Stomach (tissue), 9 donors: ENCODE results near the gene PPM1G. TPM values are rescaled to one million over a fixed set of nuclear protein-coding genes. Genes with fewer than 3 reads are reported as not detected.

ENCODE experiments used
- DNase-seq, 2 donors: peaks; one replicate each; pipeline versions ENCODE4 v3.0.0 to v3.0.0-alpha.2; 2013 to 2019
- H3K27ac ChIP-seq, 5 donors: fragments of 200-600 bp in 4 of 5; sonication (generic) in 4 of 5; one replicate each; pipeline ENCODE4 v1.5.1; 2013 to 2019; ENCODE audit warnings: mild to moderate bottlenecking in 1 of 5, moderate library complexity in 1 of 5
- H3K27me3 ChIP-seq, 3 donors: fragments of 200-600 bp; sonication (generic); one replicate each; pipeline ENCODE4 v1.5.1; 2017 to 2019; ENCODE audit warnings: mixed run types in 1 of 3
- H3K36me3 ChIP-seq, 4 donors: fragments of 200-600 bp; sonication (generic); 1 replicate in 3 of 4; 2 replicates in 1 of 4; pipeline ENCODE4 v1.5.1; 2016 to 2019
- H3K4me1 ChIP-seq, 4 donors: fragments of 200-600 bp; sonication (generic); one replicate each; pipeline ENCODE4 v1.5.1; 2016 to 2019
- H3K4me3 ChIP-seq, 4 donors: fragments of 200-600 bp; sonication (generic) in 3 of 4; one replicate each; pipeline ENCODE4 v1.5.1; 2016 to 2019; ENCODE audit warnings: mild to moderate bottlenecking in 1 of 4
- H3K9me3 ChIP-seq, 4 donors: fragments of 200-600 bp; sonication (generic); one replicate each; pipeline ENCODE4 v1.5.1; 2016 to 2019
- EP300 ChIP-seq: sonication (generic); formaldehyde crosslinking; IDR thresholded peaks from one replicate; pipeline ENCODE4 v1.6.1; 2017; ENCODE audit warnings: antibody characterized with exemption
- POLR2A ChIP-seq, 4 donors: fragments of 450-650 bp; IDR thresholded peaks; one replicate each; pipeline ENCODE4 v1.6.1; 2016; ENCODE audit warnings: antibody characterized with exemption in 4 of 4, control low read depth in 2 of 4, mild to moderate bottlenecking in 1 of 4, moderate library complexity in 1 of 4
- POLR2AphosphoS5 ChIP-seq, 3 donors: sonication (generic); formaldehyde crosslinking; IDR thresholded peaks; one replicate each; pipeline ENCODE4 v1.6.1; 2016; ENCODE audit warnings: antibody characterized with exemption in 3 of 3
- WGBS, 5 donors: extraction: QIAGEN DNeasy Blood & Tissue Kit in 3 of 5; methylation state at CpG; one replicate each; pipeline versions ENCODE4 v1.1.5 to v1.1.7; 2013 to 2018; 5-methylcytosine and 5-hydroxymethylcytosine counted together
- intact Hi-C: fragments of 100-400 bp; cut with DNase I; formaldehyde crosslinking; loops from one replicate; pipeline ENCODE4 v1.15.1; 2023; ENCODE audit warnings: low total_unique reads
- polyA plus RNA-seq, 3 donors: library from polyadenylated mRNA; stranded (reverse); fragments of 200-250 nt; gene quantifications; one replicate each; pipeline ENCODE4 v1.2.3, GENCODE V29; 2013
- total RNA-seq, 5 donors: library from RNA; depleted of rRNA; stranded (reverse); fragments of >200 nt; gene quantifications; one replicate each; pipeline versions ENCODE4 v1.1.0 to v1.2.3, GENCODE V29; 2014 to 2016
- TF ChIP-seq, protein P1 (sequence below), 7 experiments: fragments of 450-650 bp in 4 of 7; fragments of 200-600 bp in 3 of 7; sonication (generic) in 3 of 7; IDR thresholded peaks; one replicate each; pipeline ENCODE4 v1.5.1; 2016 to 2019; ENCODE audit warnings: antibody characterized with exemption in 7 of 7, control low read depth in 2 of 7, mild to moderate bottlenecking in 1 of 7
- donor health status: healthy with polysubstance abuse.
- donor health status: Bipolar disorder and iron deficiency.
- donor health status: healthy.

The PPM1G gene
- total and polyA plus RNA-seq, 8 donors: 10.5 to 49.8 (median 43.6) TPM

DNA sequence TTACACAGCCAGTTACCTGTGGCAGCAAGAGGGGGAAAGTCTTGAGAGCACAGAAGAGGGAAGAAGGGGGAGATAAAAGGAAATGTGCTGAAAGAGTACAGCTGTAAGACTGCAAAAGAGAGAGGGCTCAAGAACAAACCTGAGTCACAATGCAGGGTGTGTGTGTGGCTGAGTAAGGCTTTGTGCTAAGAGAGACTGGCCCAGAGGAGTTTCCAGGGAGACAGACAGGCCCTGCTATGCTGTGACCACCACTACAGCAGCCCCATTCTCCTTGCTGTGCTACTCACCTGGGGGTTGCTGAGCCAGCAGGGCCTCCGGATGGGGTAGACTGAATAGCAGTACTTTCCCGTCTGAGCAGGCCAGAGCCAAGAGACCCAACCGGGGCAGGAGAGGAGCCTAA, 74.1 kb downstream of the PPM1G start:
- no peak for TF ChIP-seq POLR2AphosphoS5 (IDR thresholded peaks at IDR 0.05)
- no peak for TF ChIP-seq POLR2A (IDR thresholded peaks at IDR 0.05)
- TF ChIP-seq, protein P1, sequence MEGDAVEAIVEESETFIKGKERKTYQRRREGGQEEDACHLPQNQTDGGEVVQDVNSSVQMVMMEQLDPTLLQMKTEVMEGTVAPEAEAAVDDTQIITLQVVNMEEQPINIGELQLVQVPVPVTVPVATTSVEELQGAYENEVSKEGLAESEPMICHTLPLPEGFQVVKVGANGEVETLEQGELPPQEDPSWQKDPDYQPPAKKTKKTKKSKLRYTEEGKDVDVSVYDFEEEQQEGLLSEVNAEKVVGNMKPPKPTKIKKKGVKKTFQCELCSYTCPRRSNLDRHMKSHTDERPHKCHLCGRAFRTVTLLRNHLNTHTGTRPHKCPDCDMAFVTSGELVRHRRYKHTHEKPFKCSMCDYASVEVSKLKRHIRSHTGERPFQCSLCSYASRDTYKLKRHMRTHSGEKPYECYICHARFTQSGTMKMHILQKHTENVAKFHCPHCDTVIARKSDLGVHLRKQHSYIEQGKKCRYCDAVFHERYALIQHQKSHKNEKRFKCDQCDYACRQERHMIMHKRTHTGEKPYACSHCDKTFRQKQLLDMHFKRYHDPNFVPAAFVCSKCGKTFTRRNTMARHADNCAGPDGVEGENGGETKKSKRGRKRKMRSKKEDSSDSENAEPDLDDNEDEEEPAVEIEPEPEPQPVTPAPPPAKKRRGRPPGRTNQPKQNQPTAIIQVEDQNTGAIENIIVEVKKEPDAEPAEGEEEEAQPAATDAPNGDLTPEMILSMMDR (IDR thresholded peaks at IDR 0.05): no peak
- no peak for TF ChIP-seq EP300
- H3K27ac ChIP-seq: no peak overlapping the region
- DNase-seq: no peak
- H3K9me3 ChIP-seq: no peaks in the 10 kb centered on the region
- 85 to 98% (median 93%) methylated on average over 3 of the region's 3 CpGs for WGBS, 5 donors
- no peak overlapping the region for H3K4me3 ChIP-seq
- H3K36me3 ChIP-seq: peaks cover 65 to 100% (median 100%) of the 10 kb centered on the region in 4 donors
- intact Hi-C loops: no loop called here
- no peaks in the 10 kb centered on the region for H3K4me1 ChIP-seq
- no peaks in the 10 kb centered on the region for H3K27me3 ChIP-seq

Other genes starting within 250 kb of the PPM1G start
- 100 to 1,000 TPM in 3 of 5 donors, 10 to 100 TPM in 2; 67.4 to 532 (median 131) TPM for gene ATRAID, start 197.6 kb downstream of the PPM1G start, total RNA-seq
- 100 to 1,000 TPM in 2 of 3 donors, 10 to 100 TPM in 1; 86.6 to 140 (median 111) TPM for gene ATRAID, start 197.6 kb downstream of the PPM1G start, polyA plus RNA-seq
- gene SLC5A6, start 197.3 kb downstream of the PPM1G start, total RNA-seq: 10 to 100 TPM; 19.3 to 71.0 (median 24.9) TPM
- gene SLC5A6, start 197.3 kb downstream of the PPM1G start, polyA plus RNA-seq: 10 to 100 TPM in 1 of 3 donors, 1 to 10 TPM in 2; 5.7 to 15.0 (median 6.0) TPM
- 100 to 1,000 TPM in 2 of 5 donors, 10 to 100 TPM in 3; 12.2 to 130 (median 78.2) TPM for gene CAD, start 192.2 kb downstream of the PPM1G start, total RNA-seq
- 10 to 100 TPM in 1 of 3 donors, 1 to 10 TPM in 2; 4.4 to 16.5 (median 6.5) TPM for gene CAD, start 192.2 kb downstream of the PPM1G start, polyA plus RNA-seq
- gene SLC30A3, start 146.5 kb downstream of the PPM1G start, total RNA-seq: not detected
- not detected for gene SLC30A3, start 146.5 kb downstream of the PPM1G start, polyA plus RNA-seq
- gene DNAJC5G, start 134.2 kb downstream of the PPM1G start, total RNA-seq: not detected
- not detected for gene DNAJC5G, start 134.2 kb downstream of the PPM1G start, polyA plus RNA-seq
- under 1 TPM in 1 of 5 donors, not detected in 4; 0.87 TPM for gene TRIM54, start 127.2 kb downstream of the PPM1G start, total RNA-seq
- under 1 TPM; 0.13 to 0.61 (median 0.25) TPM for gene TRIM54, start 127.2 kb downstream of the PPM1G start, polyA plus RNA-seq
- 1 to 10 TPM in 1 of 5 donors, not detected in 4; 6.7 TPM for gene UCN, start 101.1 kb downstream of the PPM1G start, total RNA-seq
- 1 to 10 TPM in 2 of 3 donors, not detected in 1; 3.5 to 4.1 TPM for gene UCN, start 101.1 kb downstream of the PPM1G start, polyA plus RNA-seq
- 10 to 100 TPM in 4 of 5 donors, 1 to 10 TPM in 1; 8.7 to 98.0 (median 58.9) TPM for gene MPV17, start 86.5 kb downstream of the PPM1G start, total RNA-seq
- 10 to 100 TPM; 41.7 to 84.0 (median 58.2) TPM for gene MPV17, start 86.5 kb downstream of the PPM1G start, polyA plus RNA-seq
- 100 to 1,000 TPM in 1 of 5 donors, 10 to 100 TPM in 4; 25.7 to 125 (median 62.6) TPM for gene GTF3C2, start 52.8 kb downstream of the PPM1G start, total RNA-seq
- 10 to 100 TPM; 18.8 to 37.1 (median 28.3) TPM for gene GTF3C2, start 52.8 kb downstream of the PPM1G start, polyA plus RNA-seq
- gene EIF2B4, start 39.3 kb downstream of the PPM1G start, total RNA-seq: 10 to 100 TPM; 16.2 to 42.2 (median 27.2) TPM
- 10 to 100 TPM; 42.0 to 63.9 (median 51.1) TPM for gene EIF2B4, start 39.3 kb downstream of the PPM1G start, polyA plus RNA-seq
- gene SNX17, start 39.0 kb downstream of the PPM1G start, total RNA-seq: 10 to 100 TPM; 28.6 to 70.4 (median 67.2) TPM
- gene SNX17, start 39.0 kb downstream of the PPM1G start, polyA plus RNA-seq: 10 to 100 TPM; 58.3 to 70.2 (median 68.9) TPM
- gene ZNF513, start 28.9 kb downstream of the PPM1G start, total RNA-seq: 10 to 100 TPM; 10.3 to 58.9 (median 19.1) TPM
- gene ZNF513, start 28.9 kb downstream of the PPM1G start, polyA plus RNA-seq: 10 to 100 TPM; 12.4 to 23.6 (median 15.4) TPM
- gene NRBP1, start 19.0 kb upstream of the PPM1G start, total RNA-seq: 10 to 100 TPM; 12.5 to 69.8 (median 48.4) TPM
- gene NRBP1, start 19.0 kb upstream of the PPM1G start, polyA plus RNA-seq: 10 to 100 TPM; 46.7 to 57.3 (median 51.4) TPM
- 100 to 1,000 TPM in 1 of 5 donors, 10 to 100 TPM in 3, not detected in 1; 16.5 to 140 (median 53.6) TPM for gene KRTCAP3, start 32.8 kb upstream of the PPM1G start, total RNA-seq
- 10 to 100 TPM; 31.2 to 65.2 (median 62.2) TPM for gene KRTCAP3, start 32.8 kb upstream of the PPM1G start, polyA plus RNA-seq
- 10 to 100 TPM in 4 of 5 donors, 1 to 10 TPM in 1; 7.4 to 88.1 (median 14.0) TPM for gene IFT172, start 80.2 kb upstream of the PPM1G start, total RNA-seq
- 10 to 100 TPM; 34.7 to 66.4 (median 43.9) TPM for gene IFT172, start 80.2 kb upstream of the PPM1G start, polyA plus RNA-seq
- gene FNDC4, start 85.6 kb upstream of the PPM1G start, total RNA-seq: 10 to 100 TPM in 2 of 5 donors, 1 to 10 TPM in 2, under 1 TPM in 1; 0.89 to 23.3 (median 5.0) TPM
- gene FNDC4, start 85.6 kb upstream of the PPM1G start, polyA plus RNA-seq: 10 to 100 TPM in 2 of 3 donors, 1 to 10 TPM in 1; 4.5 to 15.1 (median 10.1) TPM
- 10 to 100 TPM in 4 of 5 donors, not detected in 1; 13.4 to 45.5 (median 33.3) TPM for gene GCKR, start 87.2 kb upstream of the PPM1G start, total RNA-seq
- gene GCKR, start 87.2 kb upstream of the PPM1G start, polyA plus RNA-seq: 10 to 100 TPM in 1 of 3 donors, 1 to 10 TPM in 2; 1.2 to 13.3 (median 2.1) TPM
- 10 to 100 TPM in 3 of 5 donors, 1 to 10 TPM in 2; 6.4 to 35.8 (median 14.2) TPM for gene ZNF512, start 173.5 kb upstream of the PPM1G start, total RNA-seq
- 10 to 100 TPM in 1 of 3 donors, 1 to 10 TPM in 2; 6.8 to 12.2 (median 9.3) TPM for gene ZNF512, start 173.5 kb upstream of the PPM1G start, polyA plus RNA-seq
- 1 to 10 TPM in 4 of 5 donors, under 1 TPM in 1; 0.87 to 3.1 (median 1.8) TPM for gene CCDC121, start 219.4 kb upstream of the PPM1G start, total RNA-seq
- 1 to 10 TPM; 1.7 to 2.4 (median 2.1) TPM for gene CCDC121, start 219.4 kb upstream of the PPM1G start, polyA plus RNA-seq
- 10 to 100 TPM; 10.1 to 68.7 (median 33.0) TPM for gene GPN1, start 219.5 kb upstream of the PPM1G start, total RNA-seq
- 10 to 100 TPM; 20.6 to 31.6 (median 28.2) TPM for gene GPN1, start 219.5 kb upstream of the PPM1G start, polyA plus RNA-seq